Spleen (tissue), 7 donors: ENCODE measurements around the gene TTC9.

Experiments
- POLR2A ChIP-seq, 3 donors: fragments of 450-650 bp; IDR thresholded peaks; one replicate each; pipeline ENCODE4 v1.5.1; 2017; ENCODE audit warnings: antibody characterized with exemption in 3 of 3, mild to moderate bottlenecking in 1 of 3
- TF ChIP-seq, protein P1 (sequence below), 11 experiments: fragments of 200-600 bp in 7 of 11; fragments of 450-650 bp in 4 of 11; sonication (generic) in 4 of 11; IDR thresholded peaks in 8 of 11; conservative IDR thresholded peaks in 3 of 11; 1 replicate in 7 of 11; 2 replicates in 4 of 11; pipeline versions ENCODE4 v1.4.0 to v1.8.0; 2016 to 2021; ENCODE audit warnings: antibody characterized with exemption in 11 of 11, inconsistent platforms in 4 of 11, mild to moderate bottlenecking in 1 of 11
- donor health status: DM: no; HTN: no; CAD: no; lungs with moderate emphysema.
- donor health status: DM: no; HTN: no; CAD: no.
- donor health status: DM: no; HTN: no; CAD: no.

DNA sequence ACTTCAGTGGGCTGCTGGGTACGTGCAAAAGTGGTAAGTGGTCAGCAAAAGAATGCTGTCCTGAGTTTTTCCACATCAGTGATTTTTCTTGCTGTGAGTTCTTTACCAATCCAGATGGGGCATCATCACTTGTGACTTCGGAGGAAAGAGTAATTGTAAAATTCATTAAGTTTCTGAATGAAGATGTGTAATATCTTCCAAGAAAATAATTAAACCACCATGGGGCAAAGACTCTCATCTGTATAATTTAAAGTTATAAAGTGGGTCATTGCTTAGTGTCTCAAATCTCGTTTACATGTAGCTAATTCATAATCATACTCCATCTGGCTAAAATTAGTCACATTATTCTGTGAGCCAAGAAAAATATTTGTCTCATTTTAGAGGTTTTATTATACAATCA lies 30.5 kb upstream of the TTC9 start:
- TF ChIP-seq, protein P1, sequence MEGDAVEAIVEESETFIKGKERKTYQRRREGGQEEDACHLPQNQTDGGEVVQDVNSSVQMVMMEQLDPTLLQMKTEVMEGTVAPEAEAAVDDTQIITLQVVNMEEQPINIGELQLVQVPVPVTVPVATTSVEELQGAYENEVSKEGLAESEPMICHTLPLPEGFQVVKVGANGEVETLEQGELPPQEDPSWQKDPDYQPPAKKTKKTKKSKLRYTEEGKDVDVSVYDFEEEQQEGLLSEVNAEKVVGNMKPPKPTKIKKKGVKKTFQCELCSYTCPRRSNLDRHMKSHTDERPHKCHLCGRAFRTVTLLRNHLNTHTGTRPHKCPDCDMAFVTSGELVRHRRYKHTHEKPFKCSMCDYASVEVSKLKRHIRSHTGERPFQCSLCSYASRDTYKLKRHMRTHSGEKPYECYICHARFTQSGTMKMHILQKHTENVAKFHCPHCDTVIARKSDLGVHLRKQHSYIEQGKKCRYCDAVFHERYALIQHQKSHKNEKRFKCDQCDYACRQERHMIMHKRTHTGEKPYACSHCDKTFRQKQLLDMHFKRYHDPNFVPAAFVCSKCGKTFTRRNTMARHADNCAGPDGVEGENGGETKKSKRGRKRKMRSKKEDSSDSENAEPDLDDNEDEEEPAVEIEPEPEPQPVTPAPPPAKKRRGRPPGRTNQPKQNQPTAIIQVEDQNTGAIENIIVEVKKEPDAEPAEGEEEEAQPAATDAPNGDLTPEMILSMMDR (IDR thresholded peaks at IDR 0.05 in 8 of 11, conservative IDR thresholded peaks at IDR 0.05 in 3 of 11) = no peak
- TF ChIP-seq POLR2A (IDR thresholded peaks at IDR 0.05) = no peak
